NAMALWA (cell line): ENCODE data around the gene PRKAB2.
"Not testable (repeated sequence)": the region's sequence is repeated elsewhere in the genome, so short reads cannot be mapped to it uniquely, and the experiment has no call there.

ENCODE experiments used
- DNase-seq: peaks from one replicate; pipeline ENCODE4 v3.0.0-alpha.2; 2015; ENCODE audit warnings: low spot score

Gene PRKAB2

DNA sequence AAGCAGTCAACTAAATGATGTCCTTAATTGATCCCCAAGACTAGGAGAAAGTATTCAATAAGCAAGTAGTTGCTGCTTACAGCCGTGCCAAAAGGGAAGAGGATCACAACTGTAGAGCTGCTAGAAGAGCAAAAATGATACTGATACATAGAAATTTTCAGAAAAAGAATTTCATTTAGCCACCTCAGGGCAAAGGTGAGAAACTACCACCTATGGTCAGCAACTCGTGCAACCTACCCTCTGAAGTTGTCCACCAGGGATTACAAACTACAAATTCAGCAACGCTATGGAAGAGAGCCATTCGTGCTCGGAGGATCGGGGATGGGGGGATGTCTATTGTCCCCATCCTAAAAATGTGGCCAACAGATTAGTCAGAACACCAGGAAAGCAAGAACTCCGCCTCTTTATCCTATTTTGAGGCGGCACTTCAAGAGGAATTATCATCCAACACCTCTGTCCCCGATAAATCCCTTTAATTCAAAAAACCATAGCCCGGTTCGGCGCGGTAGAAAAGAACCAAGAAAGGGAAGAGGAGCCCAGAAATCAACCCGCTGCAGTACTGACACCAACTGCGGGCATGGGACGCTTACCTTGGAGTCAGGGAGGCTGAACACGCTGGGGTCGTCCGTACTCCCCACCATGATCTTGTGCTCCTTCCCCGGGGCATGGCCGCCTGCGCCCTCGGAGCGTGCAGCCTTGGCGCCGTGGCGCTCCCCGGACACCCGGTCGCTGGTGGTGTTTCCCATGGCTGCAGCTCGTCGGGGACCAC lies 687 bp downstream of the PRKAB2 start:
- DNase-seq, result peak; percentile 33

- no peak for DNase-seq
These were observed 2.2 kb downstream of the PRKAB2 start for GRCh38 chr1:147169840-147170674.

DNA sequence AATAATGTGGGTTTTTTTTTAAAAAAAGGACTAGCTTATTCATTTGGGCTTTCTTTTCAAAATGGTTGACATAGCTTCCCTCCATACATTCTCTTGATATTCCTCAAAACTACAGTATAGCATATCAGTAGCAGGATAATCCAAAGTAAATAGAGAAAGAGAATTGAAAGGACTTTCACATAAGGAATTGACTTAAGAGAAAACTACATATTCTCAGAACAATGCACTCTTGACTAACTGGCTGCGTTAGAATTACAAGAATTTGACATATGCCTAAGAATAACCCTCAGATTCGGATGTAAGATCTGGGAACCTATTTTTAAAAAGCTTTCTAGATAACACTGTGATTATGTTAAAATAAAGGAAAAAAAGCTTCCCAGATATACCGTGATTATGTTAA lies 3.1 kb downstream of the PRKAB2 start:
- no peak for DNase-seq

- DNase-seq, result no peak
These were observed 3.6 kb downstream of the PRKAB2 start for GRCh38 chr1:147168626-147169058.

DNA sequence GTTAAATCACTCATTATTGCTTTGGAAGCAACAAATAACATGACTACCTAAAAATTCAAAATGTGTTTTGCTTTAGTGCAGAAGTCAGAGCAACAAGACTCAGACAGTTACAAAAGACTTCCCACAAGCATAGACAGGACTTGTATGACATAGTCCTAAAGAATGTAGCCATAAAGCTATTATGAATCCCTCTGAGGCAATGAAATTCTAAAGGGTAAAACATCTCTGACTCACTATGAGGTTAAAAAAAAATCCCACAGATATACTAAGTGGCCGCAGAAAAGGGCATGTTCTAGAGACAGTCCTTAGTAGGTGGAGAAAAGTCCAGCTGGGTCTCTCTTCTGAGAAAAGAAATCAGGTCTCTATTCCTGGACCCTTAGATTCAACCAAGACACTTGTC lies 4.9 kb downstream of the PRKAB2 start:
- no peak for DNase-seq

GRCh38 chr1:147163019-147163418 lies 9.3 kb downstream of the PRKAB2 start:
- no peak for DNase-seq

DNA sequence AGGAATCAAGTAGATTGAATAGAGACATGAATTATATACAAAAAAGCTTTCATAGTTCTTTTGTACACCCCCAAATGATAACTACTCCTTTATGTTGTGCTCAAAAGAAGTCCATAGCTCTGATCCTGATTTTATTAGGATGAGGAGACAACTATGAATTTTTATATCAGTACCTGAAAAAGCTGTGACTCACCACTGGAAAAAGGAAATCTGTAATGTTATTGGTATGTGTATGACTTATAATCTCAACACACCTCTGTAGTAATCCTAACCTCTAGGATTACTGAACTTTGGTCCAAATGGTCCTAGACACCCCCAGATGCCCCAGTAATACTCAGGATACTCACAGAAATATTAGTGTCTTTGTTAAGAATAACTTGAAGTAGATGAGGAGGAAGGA lies 10.2 kb downstream of the PRKAB2 start:
- no peak for DNase-seq

DNA sequence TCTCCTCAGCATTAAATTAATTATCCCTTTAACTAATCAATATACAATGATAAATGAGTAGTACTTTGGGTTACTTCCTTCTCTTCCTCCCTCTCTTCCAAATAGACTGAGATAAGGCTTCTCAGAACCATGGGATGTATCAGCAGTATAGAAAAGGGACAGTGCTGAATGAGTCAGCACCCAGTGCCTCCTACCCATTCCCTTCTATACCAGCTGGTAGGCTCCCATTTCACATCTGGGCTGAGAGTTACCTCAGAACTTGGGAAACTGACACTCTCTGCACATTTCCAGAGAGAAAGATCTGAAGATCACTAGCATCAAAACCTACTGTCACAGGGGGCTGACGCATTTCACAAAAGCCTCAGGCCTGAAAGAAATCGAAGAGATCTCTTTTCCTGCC lies 15.2 kb downstream of the PRKAB2 start:
- not testable (repeated sequence) for DNase-seq

DNA sequence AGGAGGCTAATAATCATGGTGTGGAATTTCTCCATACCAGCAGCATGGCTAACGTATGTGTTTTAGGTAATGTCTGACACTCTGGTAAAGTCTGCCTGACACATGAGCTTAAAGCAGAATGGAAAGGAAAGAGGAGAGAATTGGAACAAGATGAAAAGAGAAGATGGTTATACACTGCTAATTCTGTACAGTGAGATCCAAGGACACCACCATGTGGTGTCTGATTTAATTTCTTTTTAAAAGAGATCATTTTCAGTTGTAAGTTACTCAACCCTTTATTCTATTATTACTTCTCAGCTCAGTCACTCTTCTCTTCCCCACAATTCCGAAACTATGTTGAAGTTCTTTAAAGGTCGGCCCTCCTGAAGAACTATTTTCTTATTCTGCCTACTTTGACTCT lies 15.6 kb downstream of the PRKAB2 start:
- DNase-seq, result no peak

GRCh38 chr1:147152772-147153171 lies 19.5 kb downstream of the PRKAB2 start:
- DNase-seq, result no peak

GRCh38 chr1:147151244-147151643 lies 21.0 kb downstream of the PRKAB2 start:
- no peak for DNase-seq

GRCh38 chr1:147142886-147143285 lies 29.4 kb downstream of the PRKAB2 start:
- DNase-seq, result no peak

GRCh38 chr1:147130721-147131120 lies 41.5 kb downstream of the PRKAB2 start:
- DNase-seq, result not testable (repeated sequence)

DNA sequence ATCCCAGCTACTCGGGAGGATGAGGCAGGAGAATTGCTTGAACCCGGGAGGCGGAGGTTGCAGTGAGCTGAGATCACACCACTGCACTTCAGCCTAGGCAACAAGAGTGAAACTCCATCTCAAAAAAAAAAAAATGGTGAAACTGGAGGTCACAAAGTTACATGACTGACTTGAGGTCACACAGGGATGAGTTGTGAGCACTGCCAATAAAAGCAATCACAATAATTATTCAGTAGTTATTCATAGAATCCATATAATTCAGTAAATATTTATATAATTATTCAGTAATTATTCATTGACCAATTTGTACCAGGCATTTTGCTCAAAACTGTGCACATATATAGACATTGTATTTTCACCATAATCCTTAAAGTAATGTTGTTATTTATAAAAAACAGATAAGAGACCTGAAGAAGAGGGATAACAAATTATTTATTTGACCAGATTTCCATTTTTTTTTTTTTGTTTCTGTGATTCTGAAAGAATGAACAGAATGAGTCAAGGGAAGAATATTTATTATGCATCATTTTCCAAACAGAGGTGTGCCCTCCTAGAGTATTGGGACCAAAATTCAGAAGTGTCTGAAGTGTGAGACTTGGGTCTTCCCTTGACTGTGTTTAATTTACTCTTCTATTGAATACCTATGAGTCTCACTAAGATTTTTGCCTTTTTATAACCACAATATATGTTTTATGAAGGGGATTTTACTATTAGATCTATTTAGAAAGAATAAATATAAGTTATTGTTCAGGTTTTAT lies 43.0 kb downstream of the PRKAB2 start:
- DNase-seq, result no peak

DNA sequence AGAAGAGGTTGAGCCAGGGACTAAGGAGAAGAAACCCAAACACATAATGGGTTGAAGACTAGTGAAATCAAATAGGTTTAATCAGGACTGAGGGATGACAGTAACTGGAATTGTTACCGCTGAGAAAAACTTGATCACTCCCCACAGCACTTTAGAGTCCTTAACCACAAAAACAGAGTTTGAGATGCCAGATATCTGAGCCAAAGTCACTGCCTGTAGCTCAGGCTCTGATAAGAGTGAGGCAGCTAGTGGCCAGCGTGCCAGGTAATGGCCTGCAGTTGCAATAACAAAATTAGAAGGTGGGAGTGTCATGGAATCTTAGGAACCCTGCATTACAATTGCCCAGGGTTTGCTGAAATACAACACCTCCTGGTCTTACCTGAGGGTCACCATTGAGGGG lies 48.0 kb downstream of the PRKAB2 start:
- DNase-seq, result no peak

- DNase-seq, result no peak
These were observed 55.2 kb downstream of the PRKAB2 start for GRCh38 chr1:147117109-147117508.

DNA sequence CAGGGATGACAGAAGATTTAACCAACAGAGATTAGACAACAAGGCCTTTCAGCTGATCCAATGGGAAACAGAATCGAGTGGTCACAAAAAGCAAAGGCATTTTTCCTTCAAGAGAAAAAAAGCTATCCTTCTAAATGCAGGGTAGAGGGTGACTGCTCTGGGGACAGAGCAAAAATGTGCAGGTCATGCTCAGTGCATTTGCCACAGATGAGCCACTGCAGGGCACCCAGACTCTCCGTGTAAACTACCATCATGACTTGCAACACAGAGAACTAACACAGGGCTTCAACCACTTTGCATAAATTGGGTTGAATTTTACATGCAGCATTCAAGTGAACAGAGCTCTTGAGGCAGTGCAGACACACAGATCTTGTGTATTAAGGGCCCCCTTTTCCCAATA lies 56.8 kb downstream of the PRKAB2 start:
- DNase-seq, result no peak

- not testable (repeated sequence) for DNase-seq
These were observed 57.2 kb downstream of the PRKAB2 start for GRCh38 chr1:147115079-147115478.

DNA sequence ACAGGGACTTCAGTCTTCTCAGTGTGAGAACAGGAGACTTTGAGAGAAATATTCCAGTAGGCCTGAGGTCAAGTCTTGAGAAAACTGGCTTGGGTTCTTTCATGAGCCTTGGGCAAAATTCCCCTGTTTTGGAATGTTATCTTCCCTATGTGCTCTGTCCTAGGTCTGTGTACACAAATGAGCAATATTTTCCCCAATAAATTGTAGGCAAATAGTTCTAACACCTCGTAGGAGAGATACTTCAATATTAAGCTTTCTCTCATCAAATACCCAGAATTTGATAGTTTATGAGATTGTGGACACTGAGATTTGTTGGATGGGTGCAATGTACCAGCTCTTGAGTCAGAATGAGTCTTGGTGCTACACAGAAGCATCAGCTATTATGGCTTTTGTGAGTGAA lies 57.9 kb downstream of the PRKAB2 start:
- not testable (repeated sequence) for DNase-seq

DNA sequence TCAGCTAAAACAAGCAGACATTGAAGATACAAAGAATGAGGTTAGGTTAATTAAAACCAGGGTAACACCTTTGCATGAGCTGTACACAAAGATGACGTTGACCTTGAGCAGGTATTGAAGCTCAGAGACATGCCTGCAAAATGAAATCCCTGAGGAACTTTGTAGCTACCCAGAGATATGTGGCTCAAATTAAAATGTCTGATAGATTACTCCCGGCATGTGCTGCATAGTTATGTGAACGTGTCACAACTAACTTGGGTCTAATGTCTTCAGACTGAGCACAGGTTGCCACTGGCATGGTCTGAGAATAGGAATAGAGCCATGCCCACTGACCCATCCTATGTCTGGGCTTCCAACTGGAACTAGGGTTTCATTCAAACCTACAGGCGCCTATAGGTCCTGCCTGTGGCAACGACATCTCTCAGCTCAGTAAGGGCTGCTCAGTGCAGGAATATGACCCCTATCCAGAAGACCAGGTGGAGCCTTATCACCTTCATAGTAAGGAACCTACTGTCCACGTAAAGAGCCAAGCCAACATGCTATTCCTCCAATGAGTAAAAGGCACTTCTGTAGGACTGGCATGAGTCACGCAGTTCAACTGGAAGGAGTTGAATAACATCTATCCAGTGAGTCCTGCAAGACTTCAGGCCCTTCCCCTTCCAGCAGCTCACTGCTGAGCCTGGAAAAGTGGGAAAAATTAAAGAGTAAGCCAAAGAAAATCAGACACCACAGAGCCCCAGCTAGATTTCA lies 60.7 kb downstream of the PRKAB2 start:
- no peak for DNase-seq

DNA sequence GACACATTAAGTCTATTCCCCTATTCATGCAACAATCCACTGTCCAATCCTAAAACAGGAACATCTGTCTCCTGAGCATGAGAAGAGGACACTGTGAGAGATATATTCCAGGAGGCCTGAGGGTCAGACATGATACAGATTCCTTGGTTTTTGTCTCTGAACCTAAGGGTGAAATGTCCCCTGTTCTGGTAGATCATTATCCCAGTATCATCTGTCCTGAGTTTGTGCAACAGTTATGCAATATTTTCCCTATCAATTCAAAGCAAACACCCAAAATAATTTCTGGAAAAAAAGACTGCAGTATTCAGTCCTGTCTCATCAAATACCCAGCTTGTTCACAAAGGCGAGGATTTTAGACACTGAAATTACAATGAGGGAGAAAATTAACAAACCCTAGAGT lies 61.4 kb downstream of the PRKAB2 start:
- DNase-seq, result no peak

DNA sequence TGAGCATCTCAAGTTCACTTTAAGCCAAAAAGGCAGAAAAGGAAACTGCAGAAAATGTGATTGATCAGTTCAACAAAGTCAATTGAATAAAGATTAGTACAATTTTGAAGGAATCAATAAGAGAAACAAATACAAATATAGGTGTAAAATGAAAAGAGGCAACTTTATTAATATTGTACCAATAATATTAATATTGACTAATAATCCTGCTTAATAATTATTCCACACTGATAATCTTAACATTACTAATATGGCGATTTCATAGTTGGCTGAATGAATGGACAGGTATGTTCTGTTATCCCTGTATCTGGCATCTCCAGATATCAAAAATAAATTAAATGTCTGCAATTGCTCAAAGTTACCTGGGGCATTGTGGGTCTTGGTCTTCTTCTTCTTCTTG lies 61.8 kb downstream of the PRKAB2 start:
- no peak for DNase-seq
